Heart left ventricle (tissue), 16 donors: Measurements from ENCODE around the gene TP53RK. TPM values are rescaled to one million over a fixed set of nuclear protein-coding genes. Genes with fewer than 3 reads are reported as not detected.

Experiments
- ATAC-seq, 4 donors: fragments of 200-7000 bp; cut with Tn5 transposase; one replicate each; pipeline ENCODE4 v1.9.1; 2020 to 2022; ENCODE audit warnings: moderate library complexity in 4 of 4, mild to moderate bottlenecking in 3 of 4, moderate number of reproducible peaks in 1 of 4
- DNase-seq, 5 donors: peaks; one replicate each; pipeline ENCODE4 v3.0.0-alpha.2; 2020
- H3K27ac ChIP-seq, 12 donors: fragments of 200-600 bp; sonication (generic) in 4 of 12; one replicate each; pipeline versions ENCODE4 v1.5.0 to v1.8.0; 2016 to 2022; ENCODE audit warnings: mild to moderate bottlenecking in 2 of 12
- H3K27me3 ChIP-seq, 9 donors: fragments of 200-600 bp; sonication (generic) in 2 of 9; one replicate each; pipeline versions ENCODE4 v1.5.1 to v1.8.0; 2016 to 2022; ENCODE audit warnings: mild to moderate bottlenecking in 3 of 9
- H3K36me3 ChIP-seq, 9 donors: fragments of 200-600 bp; sonication (generic) in 2 of 9; one replicate each; pipeline versions ENCODE4 v1.5.0 to v1.8.0; 2018 to 2022; ENCODE audit warnings: mild to moderate bottlenecking in 2 of 9
- H3K4me1 ChIP-seq, 12 donors: fragments of 200-600 bp; sonication (generic) in 4 of 12; one replicate each; pipeline versions ENCODE4 v1.5.0 to v1.8.0; 2016 to 2022; ENCODE audit warnings: mild to moderate bottlenecking in 3 of 12
- H3K4me3 ChIP-seq, 12 donors: fragments of 200-600 bp; sonication (generic) in 4 of 12; one replicate each; pipeline versions ENCODE4 v1.5.0 to v1.8.0; 2017 to 2022; ENCODE audit warnings: mild to moderate bottlenecking in 9 of 12, moderate library complexity in 4 of 12
- H3K9me3 ChIP-seq, 12 donors: fragments of 200-600 bp; sonication (generic) in 4 of 12; one replicate each; pipeline versions ENCODE4 v1.5.0 to v1.8.0; 2016 to 2022; ENCODE audit warnings: mild to moderate bottlenecking in 1 of 12
- POLR2A ChIP-seq, 2 donors: fragments of 450-650 bp; IDR thresholded peaks; one replicate each; pipeline ENCODE4 v1.6.1; 2017; ENCODE audit warnings: antibody characterized with exemption in 2 of 2, mild to moderate bottlenecking in 2 of 2, moderate library complexity in 2 of 2
- WGBS, 4 donors: extraction: QIAGEN DNeasy Blood & Tissue Kit in 2 of 4; methylation state at CpG; one replicate each; pipeline versions ENCODE4 v1.1.5 to v1.1.7; 2013 to 2018; 5-methylcytosine and 5-hydroxymethylcytosine counted together
- intact Hi-C, 10 donors: fragments of 100-400 bp; cut with DNase I; formaldehyde crosslinking; loops; one replicate each; pipeline versions ENCODE4 v1.11.1 to v1.14.2; 2022
- polyA plus RNA-seq, 2 donors: library from polyadenylated mRNA; stranded (reverse); fragments of 200-250 nt; gene quantifications; one replicate each; pipeline ENCODE4 v1.2.3, GENCODE V29; 2013
- total RNA-seq, 9 donors: library from RNA; depleted of rRNA in 2 of 9; stranded (reverse); fragments of >200 nt in 2 of 9; fragmentation: NEBNext Ultra II Directional in 3 of 9; extraction: Animal tissue kit (Norgen Biotek cat#: 25700) in 3 of 9; gene quantifications; one replicate each; pipeline versions ENCODE4 v1.1.0 to v1.2.4, GENCODE V29; 2016 to 2023
- TF ChIP-seq, protein P1 (sequence below), 12 donors: fragments of 200-600 bp; sonication (generic) in 4 of 12; IDR thresholded peaks; one replicate each; pipeline versions ENCODE4 v1.5.0 to v1.8.0; 2018 to 2022; ENCODE audit warnings: antibody characterized with exemption in 12 of 12, mild to moderate bottlenecking in 5 of 12
- donor health status: ischemic (EF 13 %, LVEDD 7.1; RV severe dilation, severe dysfunction).
- donor health status: healthy with polysubstance abuse.
- donor health status: DM: no; HTN: yes; CAD: no.
- donor health status: DM: no; HTN: no; CAD: no.
- donor health status: ischemic (EF 25% LVEDD 6.9; RV normal size, moderate dysfunction).
- donor health status: ischemic (EF 25% LVEDD 5.7; RV mildly dilated, moderate dysfunction).
- donor health status: healthy.
- donor health status: DM: yes; HTN: yes; CAD: no.
- donor health status: ischemic (EF 35%, LVEDD 5.7; RV mildly dilated, moderate dysfunction).
- donor health status: nonischemic (EF 11% LVEDD 7.7; RV severe dilation, severe dysfunction).
- donor health status: DM: yes; HTN: yes; CAD: no.
- donor health status: PGD.
- donor health status: ischemic (EF 29% LVEDD 5.4; RV normal size, mild dysfunction).
- donor health status: nonischemic (EF 23%, LVEDD 6.1; RV moderate dilation, normal function).

Gene TP53RK
- total and polyA plus RNA-seq, 11 donors, result 5.0 to 10.8 (median 7.9) TPM

DNA sequence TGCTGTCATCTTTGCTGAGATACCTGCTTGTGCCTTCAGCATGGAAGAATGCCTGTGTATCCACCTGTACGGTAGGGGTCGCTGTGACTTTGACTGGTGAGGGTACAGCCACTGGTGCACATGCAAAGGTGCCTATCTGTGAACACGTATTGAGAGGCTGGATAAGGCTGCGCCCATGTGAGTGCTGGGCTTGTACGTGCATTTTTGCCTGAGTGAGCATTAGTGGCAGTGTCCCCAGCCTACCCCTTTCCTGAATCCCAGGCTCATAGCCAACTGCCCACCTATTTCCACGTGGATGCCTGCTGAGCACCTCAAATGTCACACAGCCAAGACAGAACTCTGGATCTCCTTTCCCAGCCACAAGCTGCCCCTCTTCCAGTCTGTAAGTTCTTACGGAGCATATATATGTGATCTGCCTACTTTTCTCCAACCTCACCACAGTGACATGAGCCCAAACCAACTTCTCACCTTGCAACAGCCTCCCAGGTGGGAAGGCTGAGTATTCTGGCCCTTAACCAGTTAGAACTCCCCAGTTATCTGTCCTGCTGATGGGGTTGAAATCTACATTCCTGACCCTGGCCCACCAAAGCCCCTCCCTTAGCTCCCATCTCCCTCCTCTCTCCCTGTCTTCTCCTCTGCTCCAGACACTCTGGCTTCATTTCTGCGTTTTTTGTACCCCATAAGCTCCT lies 19.1 kb upstream of the TP53RK start:
- ATAC-seq, result no peak
- H3K27me3 ChIP-seq, result peaks cover 0 to 16% (median 0%) of the 10 kb centered on the region in 9 donors
- intact Hi-C loops, result no loop called here
- WGBS, 4 donors, result 64 to 76% (median 66%) methylated on average over 7 to 8 of the region's 8 CpGs
- TF ChIP-seq POLR2A (IDR thresholded peaks at IDR 0.05), result no peak
- TF ChIP-seq, protein P1, sequence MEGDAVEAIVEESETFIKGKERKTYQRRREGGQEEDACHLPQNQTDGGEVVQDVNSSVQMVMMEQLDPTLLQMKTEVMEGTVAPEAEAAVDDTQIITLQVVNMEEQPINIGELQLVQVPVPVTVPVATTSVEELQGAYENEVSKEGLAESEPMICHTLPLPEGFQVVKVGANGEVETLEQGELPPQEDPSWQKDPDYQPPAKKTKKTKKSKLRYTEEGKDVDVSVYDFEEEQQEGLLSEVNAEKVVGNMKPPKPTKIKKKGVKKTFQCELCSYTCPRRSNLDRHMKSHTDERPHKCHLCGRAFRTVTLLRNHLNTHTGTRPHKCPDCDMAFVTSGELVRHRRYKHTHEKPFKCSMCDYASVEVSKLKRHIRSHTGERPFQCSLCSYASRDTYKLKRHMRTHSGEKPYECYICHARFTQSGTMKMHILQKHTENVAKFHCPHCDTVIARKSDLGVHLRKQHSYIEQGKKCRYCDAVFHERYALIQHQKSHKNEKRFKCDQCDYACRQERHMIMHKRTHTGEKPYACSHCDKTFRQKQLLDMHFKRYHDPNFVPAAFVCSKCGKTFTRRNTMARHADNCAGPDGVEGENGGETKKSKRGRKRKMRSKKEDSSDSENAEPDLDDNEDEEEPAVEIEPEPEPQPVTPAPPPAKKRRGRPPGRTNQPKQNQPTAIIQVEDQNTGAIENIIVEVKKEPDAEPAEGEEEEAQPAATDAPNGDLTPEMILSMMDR (IDR thresholded peaks at IDR 0.05), result no peak
- no peak overlapping the region for H3K27ac ChIP-seq
- H3K36me3 ChIP-seq, result no peaks in the 10 kb centered on the region
- peaks cover 0 to 17% (median 5%) of the 10 kb centered on the region in 12 donors for H3K4me1 ChIP-seq
- H3K9me3 ChIP-seq, result peaks cover 0 to 11% (median 1%) of the 10 kb centered on the region in 12 donors
- no peak overlapping the region for H3K4me3 ChIP-seq
- no peak for DNase-seq

DNA sequence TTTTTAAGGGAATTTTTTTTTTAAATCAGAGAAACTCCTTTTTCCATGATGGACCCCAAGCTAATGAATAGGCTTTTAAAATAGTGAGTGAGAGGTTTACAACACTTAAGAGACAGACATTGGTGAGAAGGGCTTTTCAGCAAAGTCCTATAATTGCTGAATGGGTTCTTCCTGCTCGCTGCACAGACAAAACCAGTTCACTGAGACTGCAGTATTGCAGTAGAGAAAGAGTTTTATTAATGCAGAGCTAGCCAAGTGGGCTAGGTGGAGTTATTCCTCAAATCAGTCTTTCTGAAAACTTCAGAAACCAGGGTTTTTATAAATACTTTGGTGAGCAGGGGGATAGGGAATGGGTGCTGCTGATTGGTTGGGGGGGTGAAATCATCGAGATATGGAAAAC lies 17.0 kb upstream of the TP53RK start:
- WGBS, 4 donors, result 89 to 94% (median 93%) methylated on average over 2 of the region's 2 CpGs
- no peak overlapping the region for H3K27ac ChIP-seq
- peaks cover 0 to 11% (median 1%) of the 10 kb centered on the region in 12 donors for H3K9me3 ChIP-seq
- no peaks in the 10 kb centered on the region for H3K36me3 ChIP-seq
- ATAC-seq (no peak), DNase-seq (no peak)
- TF ChIP-seq, protein P1 (IDR thresholded peaks at IDR 0.05), result no peak
- no peak for TF ChIP-seq POLR2A (IDR thresholded peaks at IDR 0.05)
- no peak overlapping the region for H3K4me3 ChIP-seq
- peaks cover 0 to 18% (median 0%) of the 10 kb centered on the region in 9 donors for H3K27me3 ChIP-seq
- peaks cover 0 to 17% (median 3%) of the 10 kb centered on the region in 12 donors for H3K4me1 ChIP-seq
- intact Hi-C loops, result no loop called here

DNA sequence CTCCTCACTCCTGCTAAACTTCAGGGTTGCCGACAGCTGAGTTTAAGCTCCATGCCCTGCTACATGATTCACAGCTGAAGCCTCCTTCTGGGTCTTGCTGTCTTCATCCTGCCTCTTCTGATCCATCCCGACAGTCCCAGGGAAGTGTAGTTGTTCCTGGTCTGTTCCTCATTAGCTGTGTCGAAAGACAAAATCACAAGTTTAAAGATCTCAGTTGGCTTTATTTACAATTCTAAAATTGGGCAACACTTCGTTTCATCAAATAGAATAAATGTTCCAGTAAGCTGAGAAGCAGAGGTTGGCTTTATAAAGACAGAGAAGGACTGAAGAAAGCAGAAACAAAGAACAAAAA lies 16.1 kb upstream of the TP53RK start:
- 64 to 70% (median 66%) methylated on average over 4 of the region's 4 CpGs for WGBS, 4 donors
- Histone ChIP-seq H3K27ac (no peak overlapping the region), H3K4me1 (peaks cover 0 to 14% (median 2%) of the 10 kb centered on the region in 12 donors), H3K36me3 (no peaks in the 10 kb centered on the region), H3K27me3 (peaks cover 0 to 13% (median 0%) of the 10 kb centered on the region in 9 donors), H3K4me3 (no peak overlapping the region), H3K9me3 (peaks cover 0 to 11% (median 1%) of the 10 kb centered on the region in 12 donors)
- TF ChIP-seq, protein P1 (IDR thresholded peaks at IDR 0.05), result no peak
- no peak for TF ChIP-seq POLR2A (IDR thresholded peaks at IDR 0.05)
- no peak for ATAC-seq
- DNase-seq, result no peak
- intact Hi-C loops, result no loop called here

DNA sequence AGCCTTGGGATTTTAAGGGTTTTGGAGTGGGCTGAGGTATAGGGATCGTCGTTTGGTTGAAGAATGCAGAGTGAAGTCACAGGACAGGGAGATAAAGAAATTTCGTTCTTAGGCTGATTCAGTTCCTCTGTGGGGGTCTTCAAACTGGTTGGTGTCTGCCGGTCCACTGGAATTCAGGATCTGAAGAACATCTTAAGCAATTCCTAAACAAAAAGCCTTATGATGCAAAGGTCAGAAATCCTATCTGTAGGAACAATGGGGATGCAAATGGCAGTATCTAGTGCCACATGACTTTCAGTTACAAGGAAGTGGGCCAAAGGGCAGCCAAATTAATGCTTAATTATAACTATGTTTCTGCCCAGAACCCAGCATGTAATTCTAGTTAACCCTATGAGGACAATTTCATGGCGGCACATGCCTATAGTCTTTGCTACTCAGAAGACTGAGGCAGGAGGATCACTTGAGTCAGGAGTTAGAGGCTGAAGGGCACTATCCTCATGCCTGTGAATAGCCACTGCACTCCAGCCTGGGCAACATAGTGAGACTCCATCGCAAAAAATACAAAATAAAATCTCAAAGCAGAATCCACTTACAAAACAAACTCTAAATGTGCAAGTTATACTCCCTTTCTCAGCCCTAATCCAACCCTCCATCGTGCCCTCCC lies 15.6 kb upstream of the TP53RK start:
- peaks cover 0 to 11% (median 1%) of the 10 kb centered on the region in 12 donors for H3K9me3 ChIP-seq
- H3K4me3 ChIP-seq, result no peak overlapping the region
- no peak overlapping the region for H3K27ac ChIP-seq
- no peak for TF ChIP-seq POLR2A (IDR thresholded peaks at IDR 0.05)
- TF ChIP-seq, protein P1 (IDR thresholded peaks at IDR 0.05), result no peak
- H3K4me1 ChIP-seq, result peaks cover 0 to 9% (median 0%) of the 10 kb centered on the region in 12 donors
- no peak for DNase-seq
- intact Hi-C loops, result no loop called here
- WGBS, 4 donors, result 58 to 63% (median 61%) methylated on average over 7 of the region's 7 CpGs
- H3K36me3 ChIP-seq, result no peaks in the 10 kb centered on the region
- no peak for ATAC-seq
- peaks cover 0 to 13% (median 0%) of the 10 kb centered on the region in 9 donors for H3K27me3 ChIP-seq
